Astrocyte (in vitro differentiated cells and primary cell): ENCODE measurements around the gene ANK3. TPM values are rescaled to one million over a fixed set of nuclear protein-coding genes. Genes with fewer than 3 reads are reported as not detected.

Experiments used
- DNase-seq: peaks from one replicate; pipeline ENCODE4 v3.0.0-alpha.2; 2010; ENCODE audit warnings: low read depth
- FAIRE-seq: peaks from 2 replicates; lab custom pipeline; 2011; peaks lifted over from hg19 to GRCh38; lab: Jason Lieb, UNC
- H2AFZ ChIP-seq: 2 replicates; pipeline ENCODE4 v1.6.0; 2012; ENCODE audit warnings: low read depth, low read length, inconsistent platforms
- H3K27ac ChIP-seq: 2 replicates; pipeline ENCODE4 v1.5.1; 2011; ENCODE audit warnings: low read depth, low read length, inconsistent platforms
- H3K27me3 ChIP-seq: 2 replicates; pipeline ENCODE4 v1.6.0; 2011; ENCODE audit warnings: low read length, inconsistent platforms; ENCODE audit not compliant: insufficient read depth
- H3K36me3 ChIP-seq: 2 replicates; pipeline ENCODE4 v1.5.1; 2011; ENCODE audit warnings: low read length, inconsistent platforms; ENCODE audit not compliant: insufficient read depth
- H3K4me1 ChIP-seq: 2 replicates; pipeline ENCODE4 v1.5.1; 2011; ENCODE audit warnings: low read length, inconsistent platforms; ENCODE audit not compliant: insufficient read depth
- H3K4me2 ChIP-seq: 2 replicates; pipeline ENCODE4 v1.6.0; 2012; ENCODE audit warnings: low read length, inconsistent platforms
- H3K4me3 ChIP-seq: 2 replicates; pipeline ENCODE4 v1.5.1; 2011; ENCODE audit warnings: low read depth, mild to moderate bottlenecking, low read length, inconsistent platforms; ENCODE audit not compliant: insufficient read depth
- H3K79me2 ChIP-seq: 2 replicates; pipeline ENCODE4 v1.6.0; 2012; ENCODE audit warnings: mild to moderate bottlenecking, low read length, inconsistent platforms; ENCODE audit not compliant: insufficient read depth
- H3K9ac ChIP-seq: 2 replicates; pipeline ENCODE4 v1.6.0; 2012; ENCODE audit warnings: mild to moderate bottlenecking, low read length, inconsistent platforms
- H3K9me3 ChIP-seq: 2 replicates; pipeline ENCODE4 v1.5.1; 2012; ENCODE audit warnings: low read depth, mild to moderate bottlenecking, low read length, inconsistent platforms; ENCODE audit not compliant: insufficient read depth
- H4K20me1 ChIP-seq: 2 replicates; pipeline ENCODE4 v1.6.0; 2012; ENCODE audit warnings: low read length, inconsistent platforms; ENCODE audit not compliant: insufficient read depth
- H3K27ac Mint-ChIP-seq: one replicate; pipeline ENCODE4 v1.8.0; 2021; ENCODE audit warnings: mild to moderate bottlenecking, mixed read lengths; ENCODE audit not compliant: unreplicated experiment
- H3K27me3 Mint-ChIP-seq: one replicate; pipeline ENCODE4 v1.8.0; 2021; ENCODE audit warnings: low read depth, mixed read lengths; ENCODE audit not compliant: unreplicated experiment
- H3K36me3 Mint-ChIP-seq: one replicate; pipeline ENCODE4 v1.8.0; 2021; ENCODE audit warnings: low read depth, mixed read lengths; ENCODE audit not compliant: unreplicated experiment
- H3K4me1 Mint-ChIP-seq: one replicate; pipeline ENCODE4 v1.8.0; 2021; ENCODE audit warnings: low read depth, mixed read lengths; ENCODE audit not compliant: unreplicated experiment
- H3K4me3 Mint-ChIP-seq: one replicate; pipeline ENCODE4 v1.8.0; 2021; ENCODE audit warnings: mild to moderate bottlenecking, moderate library complexity, mixed read lengths; ENCODE audit not compliant: unreplicated experiment
- H3K9me3 Mint-ChIP-seq: one replicate; pipeline ENCODE4 v1.8.0; 2021; ENCODE audit warnings: mild to moderate bottlenecking, mixed read lengths; ENCODE audit not compliant: unreplicated experiment
- CTCF ChIP-seq: IDR thresholded peaks from 2 replicates; pipeline ENCODE4 v1.5.1; 2011; ENCODE audit warnings: low read depth, mild to moderate bottlenecking, inconsistent platforms, low read length, moderate library complexity; ENCODE audit not compliant: insufficient read depth
- EZH2 ChIP-seq: IDR thresholded peaks from 2 replicates; pipeline ENCODE4 v1.6.1; 2012; ENCODE audit warnings: mild to moderate bottlenecking, low read length, inconsistent platforms; ENCODE audit not compliant: insufficient read depth
- total RNA-seq: library from RNA; stranded (reverse); gene quantifications from 2 replicates; pipeline ENCODE4 v1.2.1, GENCODE V29; 2021

ANK3 gene
- total RNA-seq, 1 donor from 2014 or later = 21.1 TPM

GRCh38 chr10:60346661-60347060, 43.0 kb downstream of the ANK3 start:
- Mint-ChIP-seq H3K4me1 (peaks cover 19% of the 10 kb centered on the region), H3K4me3 (no peak overlapping the region), H3K27ac (no peak overlapping the region), H3K27me3 (no peaks in the 10 kb centered on the region), H3K9me3 (no peaks in the 10 kb centered on the region), H3K36me3 (no peaks in the 10 kb centered on the region)
- H3K27me3 ChIP-seq = no peaks in the 10 kb centered on the region
- DNase-seq = no peak
- H3K4me2 ChIP-seq = no peak overlapping the region
- no peaks in the 10 kb centered on the region for H3K9me3 ChIP-seq
- no peak overlapping the region for H3K27ac ChIP-seq
- no peaks in the 10 kb centered on the region for H3K79me2 ChIP-seq
- H3K4me1 ChIP-seq = peaks cover 13% of the 10 kb centered on the region
- H3K9ac ChIP-seq = no peak overlapping the region
- no peaks in the 10 kb centered on the region for H4K20me1 ChIP-seq
- H3K4me3 ChIP-seq = no peak overlapping the region
- no peak for TF ChIP-seq EZH2
- TF ChIP-seq CTCF = no peak
- no peak for FAIRE-seq
- H2AFZ ChIP-seq = no peak overlapping the region
- H3K36me3 ChIP-seq = no peaks in the 10 kb centered on the region

- no peak overlapping the region for H3K4me2 ChIP-seq
- H3K27ac ChIP-seq = no peak overlapping the region
- FAIRE-seq (no peak), DNase-seq (peak; percentile 30)
- H3K79me2 ChIP-seq = no peaks in the 10 kb centered on the region
- no peak overlapping the region for H2AFZ ChIP-seq
- no peaks in the 10 kb centered on the region for H4K20me1 ChIP-seq
- H3K27ac Mint-ChIP-seq = no peak overlapping the region
- TF ChIP-seq CTCF (no peak), EZH2 (no peak)
- no peak overlapping the region for H3K4me3 ChIP-seq
- H3K27me3 ChIP-seq = no peaks in the 10 kb centered on the region
- H3K9ac ChIP-seq = no peak overlapping the region
- no peaks in the 10 kb centered on the region for H3K4me1 ChIP-seq
- H3K9me3 ChIP-seq = no peaks in the 10 kb centered on the region
- no peaks in the 10 kb centered on the region for H3K36me3 ChIP-seq
- H3K4me1 Mint-ChIP-seq = no peaks in the 10 kb centered on the region
- H3K9me3 Mint-ChIP-seq = no peaks in the 10 kb centered on the region
- no peaks in the 10 kb centered on the region for H3K27me3 Mint-ChIP-seq
- no peaks in the 10 kb centered on the region for H3K36me3 Mint-ChIP-seq
- no peak overlapping the region for H3K4me3 Mint-ChIP-seq
These were observed 46.4 kb downstream of the ANK3 start for GRCh38 chr10:60343254-60343653.

- Mint-ChIP-seq H3K4me3 (no peak overlapping the region), H3K27me3 (no peaks in the 10 kb centered on the region)
- no peaks in the 10 kb centered on the region for H3K4me1 ChIP-seq
These were observed 47.7 kb downstream of the ANK3 start for GRCh38 chr10:60341969-60342368.

More at GRCh38 chr10:60341969-60342368, 47.7 kb downstream of the ANK3 start:
- Mint-ChIP-seq H3K27ac (no peak overlapping the region), H3K36me3 (no peaks in the 10 kb centered on the region), H3K9me3 (no peaks in the 10 kb centered on the region), H3K4me1 (peaks cover 2% of the 10 kb centered on the region)
- no peak overlapping the region for H3K27ac ChIP-seq
- H3K36me3 ChIP-seq = no peaks in the 10 kb centered on the region
- FAIRE-seq (no peak), DNase-seq (no peak)
- no peaks in the 10 kb centered on the region for H3K27me3 ChIP-seq
- no peaks in the 10 kb centered on the region for H3K79me2 ChIP-seq
- H3K4me3 ChIP-seq = no peak overlapping the region
- no peaks in the 10 kb centered on the region for H3K9me3 ChIP-seq
- no peak overlapping the region for H2AFZ ChIP-seq
- no peak overlapping the region for H3K9ac ChIP-seq
- H3K4me2 ChIP-seq = no peak overlapping the region
- no peaks in the 10 kb centered on the region for H4K20me1 ChIP-seq
- TF ChIP-seq EZH2 (no peak), CTCF (no peak)
